ENCODE data around the gene TMED8. TPM values are rescaled to one million over a fixed set of nuclear protein-coding genes. Genes with fewer than 3 reads are reported as not detected.
A peak's percentile ranks its signal among the peaks of the same experiment; 100 is the strongest.

TMED8 gene
- total and polyA plus RNA-seq, 2 of the 13 experiments (the other 11 are each of a cell fraction or from before 2014, with no cell fraction given), result 6.0 to 11.7 TPM

GRCh38 chr14:77376771-77377501 lies at the start of gene TMED8, which contains the start of gene SAMD15 (continued):
- TF ChIP-seq ZNF770 (CRISPR knock-in tag; IDR thresholded peaks at IDR 0.05) (no peak; the same call in 1 of the 2 replicates), NKX3-1 (CRISPR knock-in tag; IDR thresholded peaks at IDR 0.05) (0 out of 2 replicates have a peak, but pooled peaks have one; percentile 61), FIP1L1 (IDR thresholded peaks at IDR 0.05; ENCODE audit: borderline replicate concordance, insufficient read depth, low read depth, low read length) (no peak), HOXA5 (CRISPR knock-in tag; IDR thresholded peaks at IDR 0.05) (no peak; the same call in 1 of the 2 replicates), ZNF772 (CRISPR knock-in tag; IDR thresholded peaks at IDR 0.05) (no peak), ZNF775 (CRISPR knock-in tag; IDR thresholded peaks at IDR 0.05; ENCODE audit: borderline replicate concordance) (no peak), PHF21A (CRISPR knock-in tag; IDR thresholded peaks at IDR 0.05) (no peak), ZNF720 (CRISPR knock-in tag; IDR thresholded peaks at IDR 0.05) (no peak), HOXA3 (CRISPR knock-in tag; IDR thresholded peaks at IDR 0.05) (peak; percentile 56; the same call in 1 of the 2 replicates), MZF1 (CRISPR knock-in tag; IDR thresholded peaks at IDR 0.05; ENCODE audit: borderline replicate concordance) (no peak), RXRA (CRISPR knock-in tag; IDR thresholded peaks at IDR 0.05) (no peak), NONO (IDR thresholded peaks at IDR 0.05) (no peak), NONO (CRISPR knock-in tag; conservative IDR thresholded peaks at IDR 0.05) (0 out of 2 replicates have a peak, but pooled peaks have one; percentile 45), TCF12 (IDR thresholded peaks at IDR 0.05) (no peak), TCF12 (CRISPR knock-in tag; IDR thresholded peaks at IDR 0.05) (no peak), ZBTB8A (CRISPR knock-in tag; IDR thresholded peaks at IDR 0.05; ENCODE audit: borderline replicate concordance, low read depth) (no peak), ZNF431 (CRISPR knock-in tag; IDR thresholded peaks at IDR 0.05; ENCODE audit: borderline replicate concordance, low read depth) (0 out of 2 replicates have a peak, but pooled peaks have one; percentile 31), STAT5B (CRISPR knock-in tag; IDR thresholded peaks at IDR 0.05) (no peak), FOXO4 (CRISPR knock-in tag; conservative IDR thresholded peaks at IDR 0.05) (no peak), MIXL1 (CRISPR knock-in tag; IDR thresholded peaks at IDR 0.05) (peak; percentile 42; the same call in 1 of the 2 replicates), ZNF256 (CRISPR knock-in tag; conservative IDR thresholded peaks at IDR 0.05) (no peak), BRD4 (CRISPR knock-in tag; IDR thresholded peaks at IDR 0.05) (peak; percentile 76), NFYC (CRISPR knock-in tag; IDR thresholded peaks at IDR 0.05) (no peak), TBX2 (CRISPR knock-in tag; IDR thresholded peaks at IDR 0.05; ENCODE audit: borderline replicate concordance) (peak; percentile 50; the same call in 1 of the 2 replicates), CCDC6 (CRISPR knock-in tag; IDR thresholded peaks at IDR 0.05) (no peak), SETDB1 (CRISPR knock-in tag; IDR thresholded peaks at IDR 0.05; ENCODE audit: borderline replicate concordance) (no peak), ZNF749 (CRISPR knock-in tag; IDR thresholded peaks at IDR 0.05; ENCODE audit: borderline replicate concordance) (peak; percentile 27; the same call in 1 of the 2 replicates), RFXAP (CRISPR knock-in tag; IDR thresholded peaks at IDR 0.05; ENCODE audit: borderline replicate concordance) (peak; percentile 78; the same call in 1 of the 2 replicates)
